ENCODE measurements around the gene KCTD16.

DNA sequence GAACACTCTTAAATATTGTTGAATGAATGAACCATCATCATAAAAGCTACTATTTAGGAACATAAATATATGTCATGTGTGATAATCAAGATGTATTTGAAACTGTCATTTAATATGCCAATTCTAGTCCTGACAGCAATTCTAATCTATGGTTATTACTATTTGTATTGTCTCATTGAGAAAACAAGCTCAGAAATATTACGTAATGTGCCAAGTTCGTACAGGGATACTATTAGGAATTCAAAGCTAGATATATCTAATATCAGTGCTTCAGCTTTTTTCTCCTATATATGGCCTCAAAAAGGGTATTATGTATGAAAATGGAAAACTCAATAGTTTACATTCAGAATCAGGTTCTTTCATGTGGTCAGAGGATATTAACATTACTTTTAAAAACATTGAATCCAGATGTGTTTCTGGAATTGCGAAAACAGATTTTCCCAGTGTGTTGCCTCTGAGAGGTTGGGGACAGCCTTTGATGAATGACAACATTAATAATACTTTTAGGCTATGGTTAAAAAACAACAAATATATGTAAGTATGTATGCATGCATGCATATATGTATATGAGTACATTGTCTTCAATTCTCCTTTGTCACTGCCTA lies 95.1 kb downstream of the KCTD16 start:
- TF ChIP-seq, protein P1, sequence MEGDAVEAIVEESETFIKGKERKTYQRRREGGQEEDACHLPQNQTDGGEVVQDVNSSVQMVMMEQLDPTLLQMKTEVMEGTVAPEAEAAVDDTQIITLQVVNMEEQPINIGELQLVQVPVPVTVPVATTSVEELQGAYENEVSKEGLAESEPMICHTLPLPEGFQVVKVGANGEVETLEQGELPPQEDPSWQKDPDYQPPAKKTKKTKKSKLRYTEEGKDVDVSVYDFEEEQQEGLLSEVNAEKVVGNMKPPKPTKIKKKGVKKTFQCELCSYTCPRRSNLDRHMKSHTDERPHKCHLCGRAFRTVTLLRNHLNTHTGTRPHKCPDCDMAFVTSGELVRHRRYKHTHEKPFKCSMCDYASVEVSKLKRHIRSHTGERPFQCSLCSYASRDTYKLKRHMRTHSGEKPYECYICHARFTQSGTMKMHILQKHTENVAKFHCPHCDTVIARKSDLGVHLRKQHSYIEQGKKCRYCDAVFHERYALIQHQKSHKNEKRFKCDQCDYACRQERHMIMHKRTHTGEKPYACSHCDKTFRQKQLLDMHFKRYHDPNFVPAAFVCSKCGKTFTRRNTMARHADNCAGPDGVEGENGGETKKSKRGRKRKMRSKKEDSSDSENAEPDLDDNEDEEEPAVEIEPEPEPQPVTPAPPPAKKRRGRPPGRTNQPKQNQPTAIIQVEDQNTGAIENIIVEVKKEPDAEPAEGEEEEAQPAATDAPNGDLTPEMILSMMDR (IDR thresholded peaks at IDR 0.05), result no peak
- no peak for TF ChIP-seq POLR2A (IDR thresholded peaks at IDR 0.05)
